ENCODE measurements around the gene KCNJ8.

The KCNJ8 gene

DNA sequence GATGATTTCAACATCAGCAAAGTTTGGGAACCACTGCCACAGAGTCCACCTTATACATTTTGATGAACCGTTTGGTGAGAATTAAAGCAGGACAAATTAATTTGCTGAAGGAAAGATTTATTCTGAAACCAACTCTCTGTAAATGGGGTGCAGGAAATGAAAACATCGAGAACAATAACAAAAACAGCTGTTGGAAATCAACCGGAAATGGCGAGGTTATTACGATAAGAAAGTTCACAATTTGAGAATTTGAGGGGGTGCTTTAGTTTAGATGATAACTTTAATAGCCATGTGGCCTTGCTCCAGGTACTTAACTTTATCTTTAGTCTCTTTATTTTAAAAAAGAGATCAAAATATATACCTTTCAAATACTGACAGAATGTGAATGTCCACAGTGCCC is 56.7 kb downstream of the KCNJ8 start:
- no peak for ATAC-seq

DNA sequence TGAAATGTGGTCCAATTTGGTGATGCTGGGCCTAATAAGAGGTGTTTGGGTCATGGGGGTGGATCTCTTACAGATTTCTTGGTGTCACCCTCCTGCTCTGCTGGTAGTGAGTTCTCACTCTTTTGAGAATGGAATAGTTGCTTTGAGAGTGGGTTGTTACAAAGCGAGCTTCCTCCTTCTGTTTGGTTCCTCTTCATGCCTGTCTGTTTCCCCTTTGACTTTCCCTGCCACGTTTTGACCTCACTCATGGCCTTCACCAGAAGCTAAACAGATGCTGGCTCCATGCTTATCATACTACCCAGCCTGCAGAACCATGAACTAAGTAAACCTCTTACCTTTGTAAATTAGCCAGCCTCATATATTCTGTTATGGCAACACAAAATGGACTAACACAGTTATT is 59.1 kb downstream of the KCNJ8 start:
- ATAC-seq, result no peak
- TF ChIP-seq ZNF565 (CRISPR knock-in tag; conservative IDR thresholded peaks at IDR 0.05; ENCODE audit: low read depth) (no peak), RARB (CRISPR knock-in tag; IDR thresholded peaks at IDR 0.05) (no peak), CSDC2 (CRISPR knock-in tag; IDR thresholded peaks at IDR 0.05) (no peak), ESRRG (CRISPR knock-in tag; IDR thresholded peaks at IDR 0.05) (no peak), ZNF70 (CRISPR knock-in tag; IDR thresholded peaks at IDR 0.05) (no peak), TCF4 (CRISPR knock-in tag; IDR thresholded peaks at IDR 0.05; ENCODE audit: borderline replicate concordance) (no peak), ZC3H10 (CRISPR knock-in tag; IDR thresholded peaks at IDR 0.05) (no peak), TOX (CRISPR knock-in tag; IDR thresholded peaks at IDR 0.05; ENCODE audit: borderline replicate concordance) (no peak), BACH2 (CRISPR knock-in tag; IDR thresholded peaks at IDR 0.05; ENCODE audit: borderline replicate concordance) (no peak), PPARA (CRISPR knock-in tag; IDR thresholded peaks at IDR 0.05; ENCODE audit: borderline replicate concordance) (no peak), ZFP3 (CRISPR knock-in tag; IDR thresholded peaks at IDR 0.05) (no peak)
- TF ChIP-seq, protein P1, sequence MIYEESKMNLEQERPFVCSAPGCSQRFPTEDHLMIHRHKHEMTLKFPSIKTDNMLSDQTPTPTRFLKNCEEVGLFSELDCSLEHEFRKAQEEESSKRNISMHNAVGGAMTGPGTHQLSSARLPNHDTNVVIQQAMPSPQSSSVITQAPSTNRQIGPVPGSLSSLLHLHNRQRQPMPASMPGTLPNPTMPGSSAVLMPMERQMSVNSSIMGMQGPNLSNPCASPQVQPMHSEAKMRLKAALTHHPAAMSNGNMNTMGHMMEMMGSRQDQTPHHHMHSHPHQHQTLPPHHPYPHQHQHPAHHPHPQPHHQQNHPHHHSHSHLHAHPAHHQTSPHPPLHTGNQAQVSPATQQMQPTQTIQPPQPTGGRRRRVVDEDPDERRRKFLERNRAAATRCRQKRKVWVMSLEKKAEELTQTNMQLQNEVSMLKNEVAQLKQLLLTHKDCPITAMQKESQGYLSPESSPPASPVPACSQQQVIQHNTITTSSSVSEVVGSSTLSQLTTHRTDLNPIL (CRISPR knock-in tag; IDR thresholded peaks at IDR 0.05; ENCODE audit: low read depth), result no peak
- TF ChIP-seq, protein P2, sequence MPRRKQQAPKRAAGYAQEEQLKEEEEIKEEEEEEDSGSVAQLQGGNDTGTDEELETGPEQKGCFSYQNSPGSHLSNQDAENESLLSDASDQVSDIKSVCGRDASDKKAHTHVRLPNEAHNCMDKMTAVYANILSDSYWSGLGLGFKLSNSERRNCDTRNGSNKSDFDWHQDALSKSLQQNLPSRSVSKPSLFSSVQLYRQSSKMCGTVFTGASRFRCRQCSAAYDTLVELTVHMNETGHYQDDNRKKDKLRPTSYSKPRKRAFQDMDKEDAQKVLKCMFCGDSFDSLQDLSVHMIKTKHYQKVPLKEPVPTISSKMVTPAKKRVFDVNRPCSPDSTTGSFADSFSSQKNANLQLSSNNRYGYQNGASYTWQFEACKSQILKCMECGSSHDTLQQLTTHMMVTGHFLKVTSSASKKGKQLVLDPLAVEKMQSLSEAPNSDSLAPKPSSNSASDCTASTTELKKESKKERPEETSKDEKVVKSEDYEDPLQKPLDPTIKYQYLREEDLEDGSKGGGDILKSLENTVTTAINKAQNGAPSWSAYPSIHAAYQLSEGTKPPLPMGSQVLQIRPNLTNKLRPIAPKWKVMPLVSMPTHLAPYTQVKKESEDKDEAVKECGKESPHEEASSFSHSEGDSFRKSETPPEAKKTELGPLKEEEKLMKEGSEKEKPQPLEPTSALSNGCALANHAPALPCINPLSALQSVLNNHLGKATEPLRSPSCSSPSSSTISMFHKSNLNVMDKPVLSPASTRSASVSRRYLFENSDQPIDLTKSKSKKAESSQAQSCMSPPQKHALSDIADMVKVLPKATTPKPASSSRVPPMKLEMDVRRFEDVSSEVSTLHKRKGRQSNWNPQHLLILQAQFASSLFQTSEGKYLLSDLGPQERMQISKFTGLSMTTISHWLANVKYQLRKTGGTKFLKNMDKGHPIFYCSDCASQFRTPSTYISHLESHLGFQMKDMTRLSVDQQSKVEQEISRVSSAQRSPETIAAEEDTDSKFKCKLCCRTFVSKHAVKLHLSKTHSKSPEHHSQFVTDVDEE (CRISPR knock-in tag; IDR thresholded peaks at IDR 0.05), result no peak
- TF ChIP-seq, protein P3, sequence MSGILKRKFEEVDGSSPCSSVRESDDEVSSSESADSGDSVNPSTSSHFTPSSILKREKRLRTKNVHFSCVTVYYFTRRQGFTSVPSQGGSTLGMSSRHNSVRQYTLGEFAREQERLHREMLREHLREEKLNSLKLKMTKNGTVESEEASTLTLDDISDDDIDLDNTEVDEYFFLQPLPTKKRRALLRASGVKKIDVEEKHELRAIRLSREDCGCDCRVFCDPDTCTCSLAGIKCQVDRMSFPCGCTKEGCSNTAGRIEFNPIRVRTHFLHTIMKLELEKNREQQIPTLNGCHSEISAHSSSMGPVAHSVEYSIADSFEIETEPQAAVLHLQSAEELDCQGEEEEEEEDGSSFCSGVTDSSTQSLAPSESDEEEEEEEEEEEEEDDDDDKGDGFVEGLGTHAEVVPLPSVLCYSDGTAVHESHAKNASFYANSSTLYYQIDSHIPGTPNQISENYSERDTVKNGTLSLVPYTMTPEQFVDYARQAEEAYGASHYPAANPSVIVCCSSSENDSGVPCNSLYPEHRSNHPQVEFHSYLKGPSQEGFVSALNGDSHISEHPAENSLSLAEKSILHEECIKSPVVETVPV (CRISPR knock-in tag; IDR thresholded peaks at IDR 0.05), result no peak

More for the DNA sequence above, 56.7 kb downstream of the KCNJ8 start:
- TF ChIP-seq OSR1 (CRISPR knock-in tag; IDR thresholded peaks at IDR 0.05) (no peak), TOX (CRISPR knock-in tag; IDR thresholded peaks at IDR 0.05; ENCODE audit: borderline replicate concordance) (no peak), ESRRG (CRISPR knock-in tag; IDR thresholded peaks at IDR 0.05) (no peak), ZNF8 (CRISPR knock-in tag; IDR thresholded peaks at IDR 0.05) (no peak), ZNF565 (CRISPR knock-in tag; conservative IDR thresholded peaks at IDR 0.05; ENCODE audit: low read depth) (no peak), RARB (CRISPR knock-in tag; IDR thresholded peaks at IDR 0.05) (no peak), GLIS3 (CRISPR knock-in tag; IDR thresholded peaks at IDR 0.05) (no peak), ZFP3 (CRISPR knock-in tag; IDR thresholded peaks at IDR 0.05) (no peak), PPARA (CRISPR knock-in tag; IDR thresholded peaks at IDR 0.05; ENCODE audit: borderline replicate concordance) (no peak), ZNF70 (CRISPR knock-in tag; IDR thresholded peaks at IDR 0.05) (no peak), SNAI2 (CRISPR knock-in tag; IDR thresholded peaks at IDR 0.05) (no peak), ISL1 (CRISPR knock-in tag; IDR thresholded peaks at IDR 0.05) (no peak)
- TF ChIP-seq, protein P2 (CRISPR knock-in tag; IDR thresholded peaks at IDR 0.05), result no peak
- TF ChIP-seq, protein P4, sequence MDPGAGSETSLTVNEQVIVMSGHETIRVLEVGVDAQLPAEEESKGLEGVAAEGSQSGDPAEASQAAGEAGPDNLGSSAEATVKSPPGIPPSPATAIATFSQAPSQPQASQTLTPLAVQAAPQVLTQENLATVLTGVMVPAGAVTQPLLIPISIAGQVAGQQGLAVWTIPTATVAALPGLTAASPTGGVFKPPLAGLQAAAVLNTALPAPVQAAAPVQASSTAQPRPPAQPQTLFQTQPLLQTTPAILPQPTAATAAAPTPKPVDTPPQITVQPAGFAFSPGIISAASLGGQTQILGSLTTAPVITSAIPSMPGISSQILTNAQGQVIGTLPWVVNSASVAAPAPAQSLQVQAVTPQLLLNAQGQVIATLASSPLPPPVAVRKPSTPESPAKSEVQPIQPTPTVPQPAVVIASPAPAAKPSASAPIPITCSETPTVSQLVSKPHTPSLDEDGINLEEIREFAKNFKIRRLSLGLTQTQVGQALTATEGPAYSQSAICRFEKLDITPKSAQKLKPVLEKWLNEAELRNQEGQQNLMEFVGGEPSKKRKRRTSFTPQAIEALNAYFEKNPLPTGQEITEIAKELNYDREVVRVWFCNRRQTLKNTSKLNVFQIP (CRISPR knock-in tag; IDR thresholded peaks at IDR 0.05; ENCODE audit: borderline replicate concordance, low read depth), result no peak
- TF ChIP-seq, protein P5, sequence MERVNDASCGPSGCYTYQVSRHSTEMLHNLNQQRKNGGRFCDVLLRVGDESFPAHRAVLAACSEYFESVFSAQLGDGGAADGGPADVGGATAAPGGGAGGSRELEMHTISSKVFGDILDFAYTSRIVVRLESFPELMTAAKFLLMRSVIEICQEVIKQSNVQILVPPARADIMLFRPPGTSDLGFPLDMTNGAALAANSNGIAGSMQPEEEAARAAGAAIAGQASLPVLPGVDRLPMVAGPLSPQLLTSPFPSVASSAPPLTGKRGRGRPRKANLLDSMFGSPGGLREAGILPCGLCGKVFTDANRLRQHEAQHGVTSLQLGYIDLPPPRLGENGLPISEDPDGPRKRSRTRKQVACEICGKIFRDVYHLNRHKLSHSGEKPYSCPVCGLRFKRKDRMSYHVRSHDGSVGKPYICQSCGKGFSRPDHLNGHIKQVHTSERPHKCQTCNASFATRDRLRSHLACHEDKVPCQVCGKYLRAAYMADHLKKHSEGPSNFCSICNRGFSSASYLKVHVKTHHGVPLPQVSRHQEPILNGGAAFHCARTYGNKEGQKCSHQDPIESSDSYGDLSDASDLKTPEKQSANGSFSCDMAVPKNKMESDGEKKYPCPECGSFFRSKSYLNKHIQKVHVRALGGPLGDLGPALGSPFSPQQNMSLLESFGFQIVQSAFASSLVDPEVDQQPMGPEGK (CRISPR knock-in tag; IDR thresholded peaks at IDR 0.05; ENCODE audit: borderline replicate concordance), result no peak
- TF ChIP-seq, protein P1 (CRISPR knock-in tag; IDR thresholded peaks at IDR 0.05; ENCODE audit: low read depth), result no peak
- TF ChIP-seq, protein P3 (CRISPR knock-in tag; IDR thresholded peaks at IDR 0.05), result no peak

All from SK-N-SH treated with all-trans-retinoic acid at 6 μM for 48 hours (cell line).